ENCODE results near the gene TRAPPC2. TPM values are rescaled to one million over a fixed set of nuclear protein-coding genes. Genes with fewer than 3 reads are reported as not detected.

Gene TRAPPC2
- total and polyA plus RNA-seq, 12 donors = 4.3 to 20.5 (median 11.0) TPM

DNA sequence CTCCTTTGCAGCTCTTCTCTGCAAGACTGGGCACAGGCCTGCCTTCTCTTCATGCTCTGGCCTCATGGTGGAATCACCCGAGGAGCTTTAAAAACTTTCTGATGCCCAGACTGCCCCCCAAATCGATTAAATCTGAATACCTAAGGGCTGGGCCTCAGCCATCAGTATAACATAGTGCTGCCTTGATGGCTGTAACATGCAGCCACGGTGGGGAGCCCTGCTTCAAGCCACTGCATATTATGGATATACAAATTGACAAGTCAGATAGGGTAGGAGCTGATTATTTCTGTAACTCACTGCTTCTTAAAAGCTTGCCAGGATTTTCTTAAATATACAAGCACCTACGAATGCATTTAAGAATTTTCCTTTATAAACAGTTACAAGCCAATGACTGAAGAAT, 42.0 kb upstream of the TRAPPC2 start:
- no peaks in the 10 kb centered on the region for H3K9me3 ChIP-seq (replicated peaks in 1 of 3)
- H3K36me3 ChIP-seq (replicated peaks in 1 of 2) = no peaks in the 10 kb centered on the region
- intact Hi-C loops (cut with DNase I) = loop anchor here in 1 of 2 donors (10.0 kb wide), 1 partner anchor 258 kb away; no protein-coding TSS in a partner anchor
- H3K27ac ChIP-seq = no peak overlapping the region
- no peak overlapping the region for H3K4me3 ChIP-seq
- 81 to 92% (median 85%) methylated on average over 3 to 4 of the region's 4 CpGs for WGBS, 4 donors
- no peak for TF ChIP-seq POLR2A (IDR thresholded peaks at IDR 0.05)
- TF ChIP-seq, protein P1, sequence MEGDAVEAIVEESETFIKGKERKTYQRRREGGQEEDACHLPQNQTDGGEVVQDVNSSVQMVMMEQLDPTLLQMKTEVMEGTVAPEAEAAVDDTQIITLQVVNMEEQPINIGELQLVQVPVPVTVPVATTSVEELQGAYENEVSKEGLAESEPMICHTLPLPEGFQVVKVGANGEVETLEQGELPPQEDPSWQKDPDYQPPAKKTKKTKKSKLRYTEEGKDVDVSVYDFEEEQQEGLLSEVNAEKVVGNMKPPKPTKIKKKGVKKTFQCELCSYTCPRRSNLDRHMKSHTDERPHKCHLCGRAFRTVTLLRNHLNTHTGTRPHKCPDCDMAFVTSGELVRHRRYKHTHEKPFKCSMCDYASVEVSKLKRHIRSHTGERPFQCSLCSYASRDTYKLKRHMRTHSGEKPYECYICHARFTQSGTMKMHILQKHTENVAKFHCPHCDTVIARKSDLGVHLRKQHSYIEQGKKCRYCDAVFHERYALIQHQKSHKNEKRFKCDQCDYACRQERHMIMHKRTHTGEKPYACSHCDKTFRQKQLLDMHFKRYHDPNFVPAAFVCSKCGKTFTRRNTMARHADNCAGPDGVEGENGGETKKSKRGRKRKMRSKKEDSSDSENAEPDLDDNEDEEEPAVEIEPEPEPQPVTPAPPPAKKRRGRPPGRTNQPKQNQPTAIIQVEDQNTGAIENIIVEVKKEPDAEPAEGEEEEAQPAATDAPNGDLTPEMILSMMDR (IDR thresholded peaks at IDR 0.05) = no peak
- no peak for DNase-seq
- no peaks in the 10 kb centered on the region for H3K27me3 ChIP-seq
- no peaks in the 10 kb centered on the region for H3K4me1 ChIP-seq (replicated peaks in 1 of 2)

GRCh38 chrX:13775837-13776236, 41.4 kb upstream of the TRAPPC2 start:
- no peak for DNase-seq
- no peaks in the 10 kb centered on the region for H3K4me1 ChIP-seq (replicated peaks in 1 of 2)
- no peak overlapping the region for H3K4me3 ChIP-seq
- 94 to 100% (median 96%) methylated on average over 3 of the region's 3 CpGs for WGBS, 4 donors
- H3K27ac ChIP-seq = no peak overlapping the region
- intact Hi-C loops (cut with DNase I) = loop anchor here in 1 of 2 donors (10.0 kb wide), 1 partner anchor 259 kb away; no protein-coding TSS in a partner anchor
- TF ChIP-seq POLR2A (IDR thresholded peaks at IDR 0.05) = no peak
- TF ChIP-seq, protein P1 (IDR thresholded peaks at IDR 0.05) = no peak
- no peaks in the 10 kb centered on the region for H3K36me3 ChIP-seq (replicated peaks in 1 of 2)
- H3K9me3 ChIP-seq (replicated peaks in 1 of 3) = no peaks in the 10 kb centered on the region
- H3K27me3 ChIP-seq = no peaks in the 10 kb centered on the region

- intact Hi-C loops (cut with DNase I) = loop anchor here in 1 of 2 donors (10.0 kb wide), 1 partner anchor 260 kb away; no protein-coding TSS in a partner anchor
- Histone ChIP-seq H3K4me3 (no peak overlapping the region), H3K27ac (no peak overlapping the region), H3K27me3 (no peaks in the 10 kb centered on the region), H3K4me1 (replicated peaks in 1 of 2) (no peaks in the 10 kb centered on the region), H3K9me3 (replicated peaks in 1 of 3) (no peaks in the 10 kb centered on the region), H3K36me3 (replicated peaks in 1 of 2) (no peaks in the 10 kb centered on the region)
- no peak for TF ChIP-seq POLR2A (IDR thresholded peaks at IDR 0.05)
- TF ChIP-seq, protein P1 (IDR thresholded peaks at IDR 0.05) = no peak
- 75 to 98% (median 80%) methylated on average over 2 of the region's 2 CpGs for WGBS, 4 donors
- DNase-seq = no peak
These were observed 40.3 kb upstream of the TRAPPC2 start for GRCh38 chrX:13774696-13775095.

- Histone ChIP-seq H3K4me1 (replicated peaks in 1 of 2) (no peaks in the 10 kb centered on the region), H3K9me3 (replicated peaks in 1 of 3) (no peaks in the 10 kb centered on the region), H3K27ac (no peak overlapping the region), H3K36me3 (replicated peaks in 1 of 2) (no peaks in the 10 kb centered on the region), H3K27me3 (no peaks in the 10 kb centered on the region), H3K4me3 (no peak overlapping the region)
- intact Hi-C loops (cut with DNase I) = loop anchor here in 1 of 2 donors (10.0 kb wide), 1 partner anchor 265 kb away; no protein-coding TSS in a partner anchor
- TF ChIP-seq POLR2A (IDR thresholded peaks at IDR 0.05) = no peak
- 78 to 89% (median 83%) methylated on average over 3 of the region's 3 CpGs for WGBS, 4 donors
- DNase-seq = no peak
These were observed 35.7 kb upstream of the TRAPPC2 start for GRCh38 chrX:13770013-13770535.

- no peaks in the 10 kb centered on the region for H3K9me3 ChIP-seq (replicated peaks in 1 of 3)
- no peak for TF ChIP-seq POLR2A (IDR thresholded peaks at IDR 0.05)
- TF ChIP-seq, protein P1 (IDR thresholded peaks at IDR 0.05) = no peak
- H3K27ac ChIP-seq = no peak overlapping the region
- no peak overlapping the region for H3K4me3 ChIP-seq
- H3K27me3 ChIP-seq = no peaks in the 10 kb centered on the region
- DNase-seq = no peak
- intact Hi-C loops (cut with DNase I) = loop anchor here in 1 of 2 donors (10.0 kb wide), 1 partner anchor 254 kb away; no protein-coding TSS in a partner anchor
- H3K4me1 ChIP-seq (replicated peaks in 1 of 2) = no peaks in the 10 kb centered on the region
- 90 to 94% (median 92%) methylated on average over 4 of the region's 4 CpGs for WGBS, 4 donors
- no peaks in the 10 kb centered on the region for H3K36me3 ChIP-seq (replicated peaks in 1 of 2)
These were observed 34.5 kb upstream of the TRAPPC2 start for GRCh38 chrX:13768939-13769338.

Measured in adrenal gland (tissue), 12 donors.